ENCODE measurements around the gene NEDD8. TPM values are rescaled to one million over a fixed set of nuclear protein-coding genes. Genes with fewer than 3 reads are reported as not detected.

Gene NEDD8
- total RNA-seq, 1 donor from 2014 or later = 169 TPM

DNA sequence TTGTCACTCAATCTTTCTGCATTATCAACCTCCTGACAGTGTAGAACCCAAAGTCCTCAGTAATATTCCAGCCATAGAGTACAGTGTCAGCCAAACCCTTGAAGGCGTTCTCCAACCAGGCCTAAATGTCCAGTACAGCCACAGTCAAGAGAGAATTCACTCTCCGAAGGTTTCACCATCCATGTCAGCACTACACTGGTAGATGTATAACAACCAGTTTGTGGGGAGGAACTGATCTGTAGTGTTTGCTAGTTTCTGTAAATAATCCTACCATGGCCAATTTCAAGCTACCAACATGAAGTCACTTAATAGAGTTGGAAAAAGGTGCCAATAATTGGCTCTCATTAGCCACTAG is 15.8 kb downstream of the NEDD8 start:
- no peak for DNase-seq
- H3K9me3 Mint-ChIP-seq (ENCODE audit: unreplicated experiment) = peaks cover 6% of the 10 kb centered on the region
- TF ChIP-seq, protein P1, sequence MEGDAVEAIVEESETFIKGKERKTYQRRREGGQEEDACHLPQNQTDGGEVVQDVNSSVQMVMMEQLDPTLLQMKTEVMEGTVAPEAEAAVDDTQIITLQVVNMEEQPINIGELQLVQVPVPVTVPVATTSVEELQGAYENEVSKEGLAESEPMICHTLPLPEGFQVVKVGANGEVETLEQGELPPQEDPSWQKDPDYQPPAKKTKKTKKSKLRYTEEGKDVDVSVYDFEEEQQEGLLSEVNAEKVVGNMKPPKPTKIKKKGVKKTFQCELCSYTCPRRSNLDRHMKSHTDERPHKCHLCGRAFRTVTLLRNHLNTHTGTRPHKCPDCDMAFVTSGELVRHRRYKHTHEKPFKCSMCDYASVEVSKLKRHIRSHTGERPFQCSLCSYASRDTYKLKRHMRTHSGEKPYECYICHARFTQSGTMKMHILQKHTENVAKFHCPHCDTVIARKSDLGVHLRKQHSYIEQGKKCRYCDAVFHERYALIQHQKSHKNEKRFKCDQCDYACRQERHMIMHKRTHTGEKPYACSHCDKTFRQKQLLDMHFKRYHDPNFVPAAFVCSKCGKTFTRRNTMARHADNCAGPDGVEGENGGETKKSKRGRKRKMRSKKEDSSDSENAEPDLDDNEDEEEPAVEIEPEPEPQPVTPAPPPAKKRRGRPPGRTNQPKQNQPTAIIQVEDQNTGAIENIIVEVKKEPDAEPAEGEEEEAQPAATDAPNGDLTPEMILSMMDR (IDR thresholded peaks at IDR 0.05; ENCODE audit: partially characterized antibody, unreplicated experiment) = no peak
- H3K27ac Mint-ChIP-seq (ENCODE audit: unreplicated experiment) = peak overlapping the region; percentile 97
- peak overlapping the region; percentile 96 for H3K4me3 Mint-ChIP-seq (ENCODE audit: unreplicated experiment)
- no peaks in the 10 kb centered on the region for H3K36me3 Mint-ChIP-seq (ENCODE audit: unreplicated experiment)
- H3K4me1 Mint-ChIP-seq (ENCODE audit: low read depth, unreplicated experiment) = peaks cover 10% of the 10 kb centered on the region
- peaks cover 12% of the 10 kb centered on the region for H3K27me3 Mint-ChIP-seq (ENCODE audit: unreplicated experiment)

DNA sequence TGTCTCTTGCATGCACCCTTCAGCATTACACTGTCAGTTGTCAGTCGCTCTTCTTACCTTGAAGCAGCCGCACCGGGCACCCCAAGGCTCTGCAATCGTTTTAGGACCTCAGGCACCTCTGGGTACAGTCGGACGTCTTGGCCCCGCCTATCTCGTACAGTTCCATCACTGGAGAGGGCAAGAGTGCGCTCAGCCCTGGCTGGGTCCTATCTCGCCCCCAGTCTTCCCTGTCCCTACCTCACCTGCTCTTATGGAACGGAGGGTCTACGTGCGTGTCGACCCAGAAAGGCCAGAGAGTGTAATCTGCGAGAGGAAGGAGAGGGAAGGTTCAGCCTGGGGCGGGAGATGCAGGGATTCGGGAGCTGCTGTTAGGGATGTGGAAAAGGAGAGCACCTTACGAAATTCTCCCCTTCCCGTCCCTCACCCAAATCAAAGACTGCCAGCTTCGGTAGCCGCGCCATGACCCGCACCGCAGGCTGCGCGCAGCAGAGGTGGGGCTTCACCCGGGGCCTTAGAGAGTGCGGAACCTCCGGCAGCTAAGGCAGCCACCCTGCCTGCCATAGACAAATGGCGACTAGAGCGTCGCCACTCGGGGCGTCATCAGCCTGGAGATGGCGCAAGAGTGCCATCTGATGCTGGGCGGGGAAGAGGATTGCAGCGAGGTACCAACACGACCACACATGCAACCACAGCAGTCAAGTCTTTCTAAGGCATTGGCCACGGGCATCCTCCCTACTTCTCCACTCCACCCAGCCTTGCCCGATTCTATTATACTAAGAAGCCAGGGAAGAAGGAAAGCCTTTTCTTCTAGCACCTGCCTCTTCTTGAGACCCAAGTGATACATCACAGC is 16.4 kb downstream of the NEDD8 start, which contains the start of gene MDP1:
MDP1 (minus strand) TSS at position 572 of the 850 bp plus-strand sequence; CDS start at position 461, 111 bp downstream.
- H3K4me1 Mint-ChIP-seq (ENCODE audit: low read depth, unreplicated experiment) = peaks cover 10% of the 10 kb centered on the region
- peak within 1 kb of the TSS; percentile 96 for H3K4me3 Mint-ChIP-seq (ENCODE audit: unreplicated experiment)
- H3K9me3 Mint-ChIP-seq (ENCODE audit: unreplicated experiment) = peaks cover 6% of the 10 kb centered on the region
- H3K36me3 Mint-ChIP-seq (ENCODE audit: unreplicated experiment) = no peaks in the 10 kb centered on the region
- H3K27ac Mint-ChIP-seq (ENCODE audit: unreplicated experiment) = peak within 1 kb of the TSS; percentile 97
- TF ChIP-seq, protein P1 (IDR thresholded peaks at IDR 0.05; ENCODE audit: partially characterized antibody, unreplicated experiment) = peak; percentile 22
- H3K27me3 Mint-ChIP-seq (ENCODE audit: unreplicated experiment) = peaks cover 12% of the 10 kb centered on the region
- DNase-seq = peak; percentile 87

DNA sequence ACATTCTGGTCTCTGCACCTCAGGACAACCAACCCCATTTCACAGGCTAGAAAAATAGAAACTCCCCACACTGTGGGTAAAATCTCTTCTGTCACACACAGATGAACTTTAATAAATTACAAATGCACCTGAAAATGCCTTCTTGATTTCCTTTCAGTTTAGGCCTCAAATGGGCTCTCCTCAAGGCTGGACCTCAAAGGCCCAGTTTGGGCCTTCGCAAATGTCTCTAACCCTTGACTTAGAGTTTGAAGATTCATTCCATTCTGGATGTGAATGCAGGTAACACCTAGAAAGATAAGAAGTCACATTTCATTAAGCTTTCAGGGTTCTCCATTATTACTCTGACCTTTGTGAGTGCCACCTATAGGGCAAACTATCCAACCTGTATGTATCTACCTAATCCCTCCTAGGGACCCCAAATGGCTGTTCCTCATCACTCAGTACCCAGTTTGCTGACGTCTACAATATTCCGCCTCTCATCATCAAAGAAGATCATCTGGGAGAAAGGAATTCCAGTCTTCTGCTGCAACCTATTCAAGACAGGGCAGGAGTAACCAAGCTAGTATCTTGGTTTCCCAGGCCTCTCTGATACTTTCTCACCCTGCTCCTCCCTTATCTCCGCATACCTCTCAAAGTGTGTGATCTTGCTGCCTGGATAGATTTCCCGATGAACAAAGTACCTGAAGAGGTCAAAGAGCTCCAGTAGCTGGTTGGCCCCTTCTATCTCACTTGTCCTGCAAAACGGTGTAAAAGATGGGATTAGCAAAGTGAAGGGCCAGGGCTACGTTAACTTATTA is 18.1 kb downstream of the NEDD8 start:
- Mint-ChIP-seq H3K27ac (ENCODE audit: unreplicated experiment) (peak overlapping the region; percentile 95), H3K4me3 (ENCODE audit: unreplicated experiment) (peak overlapping the region; percentile 91), H3K9me3 (ENCODE audit: unreplicated experiment) (peaks cover 10% of the 10 kb centered on the region), H3K27me3 (ENCODE audit: unreplicated experiment) (peaks cover 17% of the 10 kb centered on the region), H3K4me1 (ENCODE audit: low read depth, unreplicated experiment) (peaks cover 10% of the 10 kb centered on the region), H3K36me3 (ENCODE audit: unreplicated experiment) (no peaks in the 10 kb centered on the region)
- no peak for DNase-seq
- TF ChIP-seq, protein P1 (IDR thresholded peaks at IDR 0.05; ENCODE audit: partially characterized antibody, unreplicated experiment) = no peak

DNA sequence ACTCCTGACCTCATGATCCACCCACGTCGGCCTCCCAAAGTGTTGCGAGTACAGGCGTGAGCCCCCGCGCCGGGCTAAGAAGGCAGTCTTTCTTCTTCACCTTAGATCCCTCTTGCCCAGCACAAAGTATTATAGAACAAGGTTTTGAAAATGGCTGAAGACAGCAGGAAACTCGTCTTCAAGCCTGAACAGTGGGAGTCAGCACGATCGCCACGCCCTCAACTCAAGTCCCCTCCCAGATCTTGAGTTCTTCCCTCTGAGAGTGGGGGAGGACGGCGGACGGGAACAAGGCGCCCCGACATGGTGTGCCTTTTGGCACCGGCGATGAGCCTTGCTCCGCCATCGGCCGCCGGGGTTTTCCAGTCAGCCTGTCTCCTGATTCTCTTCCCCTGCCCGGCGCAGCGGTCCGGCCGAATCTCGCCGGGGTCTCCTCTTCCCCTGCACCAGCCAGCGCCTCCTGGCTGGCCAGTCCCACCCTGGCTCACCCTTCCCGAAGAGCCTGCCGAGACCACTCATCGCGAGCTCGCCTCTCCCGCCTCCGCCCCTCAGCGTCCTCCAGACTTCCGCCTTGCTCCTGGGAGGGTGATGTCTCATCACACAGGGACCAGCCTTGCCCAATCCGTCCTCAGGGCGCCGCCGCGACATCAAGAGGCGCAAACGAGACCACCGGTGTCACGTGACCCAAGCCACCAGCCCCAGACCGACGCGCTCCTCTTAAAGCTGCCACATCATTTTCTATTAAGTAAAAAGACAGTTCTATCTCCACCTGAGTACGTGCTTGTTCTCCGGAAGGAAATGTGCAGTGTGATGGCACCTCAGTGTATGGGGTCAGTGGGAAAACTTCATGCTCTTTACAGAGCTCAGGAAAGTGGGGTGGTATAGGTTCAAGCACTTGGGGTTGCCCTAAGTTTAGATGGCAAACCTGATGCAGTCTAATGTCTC is 19.0 kb downstream of the NEDD8 start, which contains the start of gene CHMP4A:
CHMP4A (minus strand) TSS at position 565 of the 942 bp plus-strand sequence; CDS start at position 516, 49 bp downstream.
- TF ChIP-seq, protein P1 (IDR thresholded peaks at IDR 0.05; ENCODE audit: partially characterized antibody, unreplicated experiment) = no peak
- Mint-ChIP-seq H3K9me3 (ENCODE audit: unreplicated experiment) (peaks cover 12% of the 10 kb centered on the region), H3K27ac (ENCODE audit: unreplicated experiment) (peak within 1 kb of the TSS; percentile 95), H3K27me3 (ENCODE audit: unreplicated experiment) (peaks cover 19% of the 10 kb centered on the region), H3K36me3 (ENCODE audit: unreplicated experiment) (no peaks in the 10 kb centered on the region), H3K4me3 (ENCODE audit: unreplicated experiment) (peak within 1 kb of the TSS; percentile 91), H3K4me1 (ENCODE audit: low read depth, unreplicated experiment) (peaks cover 10% of the 10 kb centered on the region)
- peak; percentile 98 for DNase-seq
